ENCODE measurements around the gene TWNK. TPM values are rescaled to one million over a fixed set of nuclear protein-coding genes. Genes with fewer than 3 reads are reported as not detected.

Gene TWNK
- total and polyA plus RNA-seq, 9 of the 15 experiments (the other 6 are each of a cell fraction or from before 2014, with no cell fraction given), result 11.6 to 34.7 (median 17.4) TPM

- no peak for TF ChIP-seq NFATC3 (IDR thresholded peaks at IDR 0.05)
- no peak for TF ChIP-seq ASH1L (IDR thresholded peaks at IDR 0.05; ENCODE audit: borderline replicate concordance, low read depth, partially characterized antibody)
- TF ChIP-seq AFF1 (IDR thresholded peaks at IDR 0.05; ENCODE audit: low read depth in 1 of 2, partially characterized antibody in 2 of 2), result no peak
- TF ChIP-seq, protein P1, sequence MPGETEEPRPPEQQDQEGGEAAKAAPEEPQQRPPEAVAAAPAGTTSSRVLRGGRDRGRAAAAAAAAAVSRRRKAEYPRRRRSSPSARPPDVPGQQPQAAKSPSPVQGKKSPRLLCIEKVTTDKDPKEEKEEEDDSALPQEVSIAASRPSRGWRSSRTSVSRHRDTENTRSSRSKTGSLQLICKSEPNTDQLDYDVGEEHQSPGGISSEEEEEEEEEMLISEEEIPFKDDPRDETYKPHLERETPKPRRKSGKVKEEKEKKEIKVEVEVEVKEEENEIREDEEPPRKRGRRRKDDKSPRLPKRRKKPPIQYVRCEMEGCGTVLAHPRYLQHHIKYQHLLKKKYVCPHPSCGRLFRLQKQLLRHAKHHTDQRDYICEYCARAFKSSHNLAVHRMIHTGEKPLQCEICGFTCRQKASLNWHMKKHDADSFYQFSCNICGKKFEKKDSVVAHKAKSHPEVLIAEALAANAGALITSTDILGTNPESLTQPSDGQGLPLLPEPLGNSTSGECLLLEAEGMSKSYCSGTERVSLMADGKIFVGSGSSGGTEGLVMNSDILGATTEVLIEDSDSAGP (CRISPR knock-in tag; IDR thresholded peaks at IDR 0.05), result no peak
Observed at GRCh38 chr10:100996678-100997359, 9.5 kb downstream of the TWNK start (continued).

All from K562 (cell line).